ENCODE results near the gene DARS1. TPM values are rescaled to one million over a fixed set of nuclear protein-coding genes. Genes with fewer than 3 reads are reported as not detected.
"Not testable (repeated sequence)": the region's sequence is repeated elsewhere in the genome, so short reads cannot be mapped to it uniquely, and the experiment has no call there.

Gene DARS1
- total RNA-seq, 1 experiment from 2014 or later = 85.3 TPM

DNA sequence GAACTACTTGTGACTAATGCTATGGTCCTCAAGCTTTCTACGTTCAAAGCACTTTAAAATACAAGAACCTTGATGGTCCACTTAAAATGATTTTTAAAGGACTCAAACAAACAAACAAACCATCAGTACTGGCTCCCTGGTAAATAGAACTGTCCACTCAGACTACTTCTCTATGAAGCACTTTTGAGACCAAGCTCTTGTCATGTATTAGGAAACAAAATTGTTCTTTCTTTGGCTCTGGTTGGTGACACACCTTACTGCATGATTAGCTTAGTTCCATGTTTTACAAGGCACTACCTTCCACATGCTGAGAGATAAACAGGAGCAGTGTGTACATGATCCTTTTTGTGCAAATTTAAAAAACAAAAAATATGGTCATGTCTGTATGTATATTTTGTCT lies 19.7 kb downstream of the DARS1 start:
- BruUV-seq (replicated peaks) = no TSS peak
- TF ChIP-seq, protein P1, sequence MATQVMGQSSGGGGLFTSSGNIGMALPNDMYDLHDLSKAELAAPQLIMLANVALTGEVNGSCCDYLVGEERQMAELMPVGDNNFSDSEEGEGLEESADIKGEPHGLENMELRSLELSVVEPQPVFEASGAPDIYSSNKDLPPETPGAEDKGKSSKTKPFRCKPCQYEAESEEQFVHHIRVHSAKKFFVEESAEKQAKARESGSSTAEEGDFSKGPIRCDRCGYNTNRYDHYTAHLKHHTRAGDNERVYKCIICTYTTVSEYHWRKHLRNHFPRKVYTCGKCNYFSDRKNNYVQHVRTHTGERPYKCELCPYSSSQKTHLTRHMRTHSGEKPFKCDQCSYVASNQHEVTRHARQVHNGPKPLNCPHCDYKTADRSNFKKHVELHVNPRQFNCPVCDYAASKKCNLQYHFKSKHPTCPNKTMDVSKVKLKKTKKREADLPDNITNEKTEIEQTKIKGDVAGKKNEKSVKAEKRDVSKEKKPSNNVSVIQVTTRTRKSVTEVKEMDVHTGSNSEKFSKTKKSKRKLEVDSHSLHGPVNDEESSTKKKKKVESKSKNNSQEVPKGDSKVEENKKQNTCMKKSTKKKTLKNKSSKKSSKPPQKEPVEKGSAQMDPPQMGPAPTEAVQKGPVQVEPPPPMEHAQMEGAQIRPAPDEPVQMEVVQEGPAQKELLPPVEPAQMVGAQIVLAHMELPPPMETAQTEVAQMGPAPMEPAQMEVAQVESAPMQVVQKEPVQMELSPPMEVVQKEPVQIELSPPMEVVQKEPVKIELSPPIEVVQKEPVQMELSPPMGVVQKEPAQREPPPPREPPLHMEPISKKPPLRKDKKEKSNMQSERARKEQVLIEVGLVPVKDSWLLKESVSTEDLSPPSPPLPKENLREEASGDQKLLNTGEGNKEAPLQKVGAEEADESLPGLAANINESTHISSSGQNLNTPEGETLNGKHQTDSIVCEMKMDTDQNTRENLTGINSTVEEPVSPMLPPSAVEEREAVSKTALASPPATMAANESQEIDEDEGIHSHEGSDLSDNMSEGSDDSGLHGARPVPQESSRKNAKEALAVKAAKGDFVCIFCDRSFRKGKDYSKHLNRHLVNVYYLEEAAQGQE (IDR thresholded peaks at IDR 0.05; ENCODE audit: insufficient read depth in 1 of 2, low read depth in 2 of 2, low read length in 1 of 2) = no peak
- no peak for TF ChIP-seq SIN3A (IDR thresholded peaks at IDR 0.05; ENCODE audit: borderline replicate concordance, insufficient read depth, low read depth, low read length)
- TF ChIP-seq TCF7L2 (IDR thresholded peaks at IDR 0.05; ENCODE audit: low read depth, low read length) = no peak
- TF ChIP-seq, protein P2, sequence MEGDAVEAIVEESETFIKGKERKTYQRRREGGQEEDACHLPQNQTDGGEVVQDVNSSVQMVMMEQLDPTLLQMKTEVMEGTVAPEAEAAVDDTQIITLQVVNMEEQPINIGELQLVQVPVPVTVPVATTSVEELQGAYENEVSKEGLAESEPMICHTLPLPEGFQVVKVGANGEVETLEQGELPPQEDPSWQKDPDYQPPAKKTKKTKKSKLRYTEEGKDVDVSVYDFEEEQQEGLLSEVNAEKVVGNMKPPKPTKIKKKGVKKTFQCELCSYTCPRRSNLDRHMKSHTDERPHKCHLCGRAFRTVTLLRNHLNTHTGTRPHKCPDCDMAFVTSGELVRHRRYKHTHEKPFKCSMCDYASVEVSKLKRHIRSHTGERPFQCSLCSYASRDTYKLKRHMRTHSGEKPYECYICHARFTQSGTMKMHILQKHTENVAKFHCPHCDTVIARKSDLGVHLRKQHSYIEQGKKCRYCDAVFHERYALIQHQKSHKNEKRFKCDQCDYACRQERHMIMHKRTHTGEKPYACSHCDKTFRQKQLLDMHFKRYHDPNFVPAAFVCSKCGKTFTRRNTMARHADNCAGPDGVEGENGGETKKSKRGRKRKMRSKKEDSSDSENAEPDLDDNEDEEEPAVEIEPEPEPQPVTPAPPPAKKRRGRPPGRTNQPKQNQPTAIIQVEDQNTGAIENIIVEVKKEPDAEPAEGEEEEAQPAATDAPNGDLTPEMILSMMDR (IDR thresholded peaks at IDR 0.05) = no peak
- no peak for TF ChIP-seq POLR2AphosphoS5 (IDR thresholded peaks at IDR 0.05; ENCODE audit: low read depth, low read length)
- Histone ChIP-seq H3K36me3 (ENCODE audit: control insufficient read depth, insufficient read depth, low read length) (peaks cover 11% of the 10 kb centered on the region), H3K4me1 (ENCODE audit: control insufficient read depth, insufficient read depth, low read length) (no peaks in the 10 kb centered on the region), H3K9me3 (ENCODE audit: control insufficient read depth, insufficient read depth, low read depth, low read length) (no peaks in the 10 kb centered on the region), H3K27me3 (ENCODE audit: control insufficient read depth, insufficient read depth, low read length) (no peaks in the 10 kb centered on the region), H3K27ac (ENCODE audit: low read length) (no peak overlapping the region), H3K4me3 (ENCODE audit: low read depth in 2 of 2, low read length in 2 of 2) (no peak overlapping the region)
- POLR2A ChIA-PET = interaction anchor here (0.6 to 0.7 kb wide), 2 partner anchors 10 to 17 kb away, joined by 6 to 7 read pairs; no protein-coding TSS in a partner anchor
- DNase-seq (ENCODE audit: low read depth, low spot score) (no peak), ATAC-seq (no peak)
- intact Hi-C loops (cut with micrococcal nuclease; ENCODE audit: unreplicated experiment) = no loop called here
- in situ Hi-C loops (cut with HindIII; ENCODE audit: low pct_unique_long_range_greater_than_20kb, low sequenced_read_pairs) = no loop called here
- CTCF ChIA-PET = no interaction called here

DNA sequence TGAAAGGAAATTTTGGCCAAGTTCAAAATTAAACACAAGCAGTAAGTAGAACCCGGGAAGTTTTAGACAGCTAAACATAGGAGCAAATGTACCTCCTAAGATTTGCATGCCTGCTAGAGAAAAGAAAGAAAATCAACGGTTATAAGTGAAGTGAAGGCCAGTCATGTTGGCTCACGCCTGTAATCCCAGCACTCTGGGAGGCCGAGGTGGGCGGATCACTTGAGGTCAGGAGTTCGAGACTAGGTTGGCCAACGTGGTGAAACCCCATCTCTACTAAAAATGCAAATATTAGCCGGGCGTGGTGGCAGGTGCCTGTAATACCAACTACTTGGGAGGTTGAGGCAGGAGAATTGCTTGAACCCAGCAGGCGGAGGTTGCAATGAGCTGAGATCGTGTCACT lies 21.0 kb downstream of the DARS1 start:
- BruUV-seq (replicated peaks); H3K9me3 ChIP-seq (ENCODE audit: control insufficient read depth, insufficient read depth, low read depth, low read length); H3K4me1 ChIP-seq (ENCODE audit: control insufficient read depth, insufficient read depth, low read length); intact Hi-C loops (cut with micrococcal nuclease; ENCODE audit: unreplicated experiment); POLR2A ChIA-PET; H3K27ac ChIP-seq (ENCODE audit: low read length); CTCF ChIA-PET; DNase-seq (ENCODE audit: low read depth, low spot score); H3K27me3 ChIP-seq (ENCODE audit: control insufficient read depth, insufficient read depth, low read length); ATAC-seq; H3K4me3 ChIP-seq (ENCODE audit: low read depth in 2 of 2, low read length in 2 of 2); in situ Hi-C loops (cut with HindIII; ENCODE audit: low pct_unique_long_range_greater_than_20kb, low sequenced_read_pairs): not testable (repeated sequence)
- H3K36me3 ChIP-seq (ENCODE audit: control insufficient read depth, insufficient read depth, low read length) = peaks cover 11% of the 10 kb centered on the region

DNA sequence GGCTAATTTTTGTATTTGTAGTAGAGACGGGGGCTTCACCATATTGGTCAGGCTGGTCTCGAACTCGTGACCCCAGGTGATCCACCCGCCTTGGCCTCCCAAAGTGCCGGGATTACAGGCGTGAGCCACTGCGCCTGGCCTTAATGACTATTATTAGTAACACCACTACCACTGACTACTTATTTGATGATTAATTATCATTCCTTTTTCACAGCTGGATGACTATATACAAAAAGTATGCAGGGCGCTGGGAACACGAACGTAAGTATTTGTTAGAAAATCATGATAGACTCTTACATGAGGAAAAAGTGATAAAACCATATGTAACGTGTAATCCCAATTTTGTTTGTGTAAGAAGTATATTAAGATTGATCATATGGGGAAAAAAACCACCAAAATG lies 21.6 kb downstream of the DARS1 start:
- ATAC-seq = no peak
- no peak for TF ChIP-seq TCF7L2 (IDR thresholded peaks at IDR 0.05; ENCODE audit: low read depth, low read length)
- TF ChIP-seq POLR2AphosphoS5 (IDR thresholded peaks at IDR 0.05; ENCODE audit: low read depth, low read length) = no peak
- TF ChIP-seq, protein P1 (IDR thresholded peaks at IDR 0.05; ENCODE audit: insufficient read depth in 1 of 2, low read depth in 2 of 2, low read length in 1 of 2) = no peak
- TF ChIP-seq SIN3A (IDR thresholded peaks at IDR 0.05; ENCODE audit: borderline replicate concordance, insufficient read depth, low read depth, low read length) = no peak
- TF ChIP-seq, protein P2 (IDR thresholded peaks at IDR 0.05) = no peak
- BruUV-seq (replicated peaks) = no TSS peak
- Histone ChIP-seq H3K27me3 (ENCODE audit: control insufficient read depth, insufficient read depth, low read length) (no peaks in the 10 kb centered on the region), H3K9me3 (ENCODE audit: control insufficient read depth, insufficient read depth, low read depth, low read length) (no peaks in the 10 kb centered on the region), H3K4me3 (ENCODE audit: low read depth in 2 of 2, low read length in 2 of 2) (no peak overlapping the region), H3K27ac (ENCODE audit: low read length) (no peak overlapping the region), H3K4me1 (ENCODE audit: control insufficient read depth, insufficient read depth, low read length) (no peaks in the 10 kb centered on the region), H3K36me3 (ENCODE audit: control insufficient read depth, insufficient read depth, low read length) (peaks cover 11% of the 10 kb centered on the region)
- in situ Hi-C loops (cut with HindIII; ENCODE audit: low pct_unique_long_range_greater_than_20kb, low sequenced_read_pairs) = no loop called here
- intact Hi-C loops (cut with micrococcal nuclease; ENCODE audit: unreplicated experiment) = no loop called here
- CTCF ChIA-PET = no interaction called here
- DNase-seq (ENCODE audit: low read depth, low spot score) = no peak
- POLR2A ChIA-PET = no interaction called here
